Measurements from ENCODE around the gene NR6A1.

The NR6A1 gene

DNA sequence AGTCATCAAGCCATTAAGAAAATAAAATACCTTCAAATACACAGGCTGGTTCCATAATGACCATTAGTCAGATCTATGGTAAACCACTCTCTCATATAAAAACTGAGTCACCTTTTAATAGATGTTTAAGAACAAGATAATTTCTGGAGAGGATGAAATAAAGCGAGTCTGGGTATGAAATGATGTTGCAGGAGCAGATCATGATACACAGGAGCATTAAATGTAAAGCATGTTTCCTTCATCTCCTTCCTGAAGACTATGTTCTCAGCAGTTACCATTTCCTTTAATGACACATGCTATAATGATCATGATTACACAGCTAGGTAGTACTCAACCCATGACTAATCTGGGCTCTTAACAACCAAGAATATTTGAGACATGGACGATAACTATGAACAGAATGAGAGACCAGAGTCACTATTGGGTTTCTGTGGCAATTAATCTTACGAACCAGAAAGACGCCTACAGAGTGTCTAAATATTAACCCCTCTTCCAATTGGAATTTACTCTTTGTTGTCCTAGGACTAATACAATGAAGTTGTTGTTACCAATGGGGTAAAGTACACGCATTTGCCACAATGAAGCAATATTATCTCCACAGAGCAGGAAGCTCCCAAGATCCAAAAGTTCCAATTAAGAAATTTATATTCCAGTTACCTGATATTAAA, 105.6 kb downstream of the NR6A1 start:
- no peak for DNase-seq
- no peak for TF ChIP-seq CTCF (IDR thresholded peaks at IDR 0.05; ENCODE audit: low read depth, low read length)
- H3K36me3 ChIP-seq, result no peaks in the 10 kb centered on the region; the same call in 1 of the 2 replicates

DNA sequence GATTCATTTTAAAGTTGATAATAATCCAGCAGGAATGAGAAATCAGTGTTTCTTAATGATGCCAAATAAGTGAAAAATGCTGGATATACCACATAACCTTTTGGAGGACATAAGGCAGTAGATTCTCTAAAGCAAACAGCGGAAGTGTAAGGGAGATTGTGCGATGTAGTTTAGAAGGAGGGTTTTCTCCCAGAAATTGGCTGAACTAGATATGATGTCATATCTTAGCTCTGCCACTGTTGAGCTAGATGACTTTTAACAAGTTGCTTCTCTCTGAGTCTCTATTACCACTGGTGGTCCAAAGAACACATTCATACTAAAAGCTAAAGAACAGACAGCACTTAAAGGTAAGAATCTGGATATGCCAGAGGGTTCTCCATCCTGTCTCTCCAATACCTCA, 107.0 kb downstream of the NR6A1 start:
- Histone ChIP-seq H3K27me3 (no peaks in the 10 kb centered on the region), H3K4me3 (ENCODE audit: low read depth, low read length) (no peak overlapping the region), H3K9me3 (no peaks in the 10 kb centered on the region), H3K4me1 (peaks cover 10% of the 10 kb centered on the region; the same call in 1 of the 2 replicates), H3K36me3 (no peaks in the 10 kb centered on the region; the same call in 1 of the 2 replicates)
- no peak for TF ChIP-seq CTCF (IDR thresholded peaks at IDR 0.05; ENCODE audit: low read depth, low read length)
- DNase-seq, result no peak

More for the DNA sequence above, 105.6 kb downstream of the NR6A1 start:
- Histone ChIP-seq H3K27me3 (no peaks in the 10 kb centered on the region), H3K4me3 (ENCODE audit: low read depth, low read length) (no peak overlapping the region), H3K4me1 (peaks cover 10% of the 10 kb centered on the region; the same call in 1 of the 2 replicates), H3K9me3 (no peaks in the 10 kb centered on the region)

DNA sequence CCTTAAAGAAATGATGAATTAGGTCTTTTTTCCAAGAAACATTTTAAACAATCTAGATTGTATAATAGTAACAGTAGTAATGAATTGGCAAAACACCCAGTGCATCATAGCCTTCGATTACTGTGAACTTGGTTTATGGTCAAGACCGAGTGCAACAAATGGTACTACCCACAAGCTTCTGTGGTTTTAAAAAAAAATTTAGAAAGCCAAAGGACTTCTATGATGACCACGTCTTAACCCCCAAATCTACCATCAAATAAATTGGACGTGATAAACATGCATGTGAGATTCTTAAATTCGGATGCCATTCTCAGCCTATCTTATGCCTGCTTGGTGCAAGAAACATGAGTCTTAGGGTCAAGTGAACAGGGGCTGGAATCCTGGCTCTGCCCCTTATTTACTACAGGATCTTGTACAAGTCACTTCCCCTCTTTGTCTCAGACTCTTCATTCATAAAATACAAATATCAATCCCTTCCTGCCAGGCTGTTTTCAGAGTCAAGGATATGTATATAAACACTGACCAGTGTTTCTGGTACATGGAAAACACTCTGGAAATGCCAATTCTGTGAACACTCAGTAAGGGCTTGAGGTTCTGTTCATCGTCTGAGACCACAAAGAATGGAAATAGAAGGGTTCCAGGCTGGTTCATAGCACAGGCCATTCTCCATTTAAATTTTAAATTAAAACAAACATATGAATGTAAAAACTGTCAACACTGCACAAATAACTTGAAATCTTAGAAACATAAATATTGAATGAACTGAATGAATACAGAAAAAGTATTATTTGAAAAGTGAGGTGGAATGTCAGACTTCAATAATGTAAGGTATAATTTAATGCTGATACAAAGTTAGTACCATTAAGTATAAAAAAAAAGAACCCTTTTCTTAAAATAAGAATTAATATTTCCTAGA, 107.8 kb downstream of the NR6A1 start:
- Histone ChIP-seq H3K27me3 (no peaks in the 10 kb centered on the region), H3K36me3 (no peaks in the 10 kb centered on the region; the same call in 1 of the 2 replicates), H3K4me1 (peaks cover 10% of the 10 kb centered on the region; the same call in 1 of the 2 replicates), H3K9me3 (no peaks in the 10 kb centered on the region), H3K4me3 (ENCODE audit: low read depth, low read length) (no peak overlapping the region)
- no peak for TF ChIP-seq CTCF (IDR thresholded peaks at IDR 0.05; ENCODE audit: low read depth, low read length)
- DNase-seq, result no peak

- Histone ChIP-seq H3K4me3 (ENCODE audit: low read depth, low read length) (no peak overlapping the region), H3K27me3 (no peaks in the 10 kb centered on the region), H3K4me1 (peaks cover 14% of the 10 kb centered on the region), H3K36me3 (no peaks in the 10 kb centered on the region; the same call in 1 of the 2 replicates), H3K9me3 (no peaks in the 10 kb centered on the region)
- no peak for DNase-seq
- TF ChIP-seq CTCF (IDR thresholded peaks at IDR 0.05; ENCODE audit: low read depth, low read length), result no peak
These were observed 108.5 kb downstream of the NR6A1 start for GRCh38 chr9:124662561-124662960.

DNA sequence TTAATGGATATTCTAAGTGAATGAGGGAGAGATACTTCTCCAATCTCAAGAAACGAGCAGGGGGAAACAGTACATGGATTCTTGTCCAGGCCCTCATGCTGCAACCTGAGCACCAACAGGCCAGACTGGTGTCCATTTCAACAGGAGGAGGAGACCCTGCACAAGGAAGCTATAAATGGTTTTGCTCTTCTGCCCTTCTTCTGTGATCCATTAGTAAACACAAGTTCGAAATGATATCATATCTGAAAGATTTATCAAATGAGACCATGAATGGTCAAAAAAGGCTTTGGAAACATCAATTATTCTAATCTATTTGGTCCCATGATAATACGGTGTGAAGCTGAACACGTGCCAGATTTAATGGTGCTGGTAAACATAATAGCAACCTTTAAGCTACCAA, 109.8 kb downstream of the NR6A1 start:
- no peaks in the 10 kb centered on the region; the same call in 1 of the 2 replicates for H3K36me3 ChIP-seq
- H3K27me3 ChIP-seq, result no peaks in the 10 kb centered on the region
- DNase-seq, result no peak
- peaks cover 14% of the 10 kb centered on the region for H3K4me1 ChIP-seq
- H3K9me3 ChIP-seq, result no peaks in the 10 kb centered on the region
- no peak overlapping the region for H3K4me3 ChIP-seq (ENCODE audit: low read depth, low read length)
- no peak for TF ChIP-seq CTCF (IDR thresholded peaks at IDR 0.05; ENCODE audit: low read depth, low read length)
